ENCODE results near the gene PLD1. TPM values are rescaled to one million over a fixed set of nuclear protein-coding genes. Genes with fewer than 3 reads are reported as not detected.
A peak's percentile ranks its signal among the peaks of the same experiment; 100 is the strongest.
"Not testable (repeated sequence)": the region's sequence is repeated elsewhere in the genome, so short reads cannot be mapped to it uniquely, and the experiment has no call there.

The PLD1 gene
- total RNA-seq, 2 donors from 2014 or later: 0.32 to 0.89 TPM

DNA sequence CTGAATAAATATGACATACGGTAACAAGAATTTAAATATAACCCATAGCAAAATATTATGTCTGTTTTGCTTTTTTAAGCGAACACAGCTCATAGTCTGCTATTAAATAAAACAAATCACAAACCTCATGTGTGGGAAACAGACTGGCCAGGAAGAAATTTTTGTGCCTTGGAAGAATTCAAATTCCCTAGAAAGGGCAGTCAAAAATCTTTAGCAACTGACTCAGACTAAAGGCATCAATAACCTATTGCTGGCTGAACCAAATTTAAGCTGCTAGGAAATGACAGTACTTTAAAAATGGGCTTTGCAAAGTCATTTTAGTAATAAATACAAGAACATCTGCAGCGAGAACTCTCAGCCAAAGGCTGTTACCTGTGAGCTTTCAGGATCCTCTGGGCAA lies 151.4 kb downstream of the PLD1 start:
- no peak for ATAC-seq
- Mint-ChIP-seq H3K36me3 (no peaks in the 10 kb centered on the region), H3K27ac (no peak overlapping the region), H3K9me3 (no peaks in the 10 kb centered on the region)
- DNase-seq (ENCODE audit: low spot score in 2 of 2): no peak

DNA sequence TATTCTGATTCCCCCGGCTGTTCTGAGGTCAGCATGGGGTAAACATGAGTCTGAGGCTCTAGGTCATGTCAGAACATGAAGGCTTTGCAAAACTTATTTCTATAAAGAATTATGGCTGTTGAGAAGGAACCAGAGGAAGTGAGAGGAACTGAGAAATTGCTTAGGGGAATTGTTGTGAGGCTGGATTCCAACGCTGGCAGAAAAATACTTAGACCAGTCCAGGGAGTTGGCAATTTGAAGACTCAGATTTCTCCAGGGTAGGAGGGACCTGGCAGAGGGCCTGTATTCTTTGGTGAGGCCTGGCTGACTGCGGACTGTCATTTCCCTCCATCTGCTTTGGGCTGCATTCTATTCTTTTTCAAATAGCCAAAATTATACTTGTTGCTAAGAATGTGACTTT lies 155.5 kb downstream of the PLD1 start:
- DNase-seq (ENCODE audit: low spot score in 2 of 2) (no peak), ATAC-seq (no peak)
- Mint-ChIP-seq H3K27ac (no peak overlapping the region), H3K36me3 (no peaks in the 10 kb centered on the region), H3K9me3 (no peaks in the 10 kb centered on the region)

DNA sequence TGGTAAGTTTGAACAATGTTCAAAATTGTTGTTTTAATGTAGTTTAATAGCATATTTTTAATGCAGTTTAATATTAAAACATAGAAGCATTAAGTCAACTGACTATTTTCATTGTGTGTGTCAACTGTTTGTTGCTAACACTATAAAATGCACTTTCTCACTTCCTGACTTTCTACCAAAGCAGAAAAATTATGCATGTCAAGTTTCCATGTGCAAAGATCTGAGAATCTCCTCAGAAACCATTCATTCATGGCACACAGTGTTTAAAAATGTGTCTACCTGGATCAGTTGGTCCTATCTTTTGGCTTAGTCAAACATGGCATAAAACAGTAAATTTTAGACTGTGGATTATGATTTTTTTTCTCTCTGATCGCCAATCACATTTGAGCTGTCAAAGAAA lies 156.0 kb downstream of the PLD1 start:
- Mint-ChIP-seq H3K9me3 (no peaks in the 10 kb centered on the region), H3K27ac (no peak overlapping the region), H3K36me3 (no peaks in the 10 kb centered on the region)
- no peak for DNase-seq (ENCODE audit: low spot score in 2 of 2)
- no peak for ATAC-seq

DNA sequence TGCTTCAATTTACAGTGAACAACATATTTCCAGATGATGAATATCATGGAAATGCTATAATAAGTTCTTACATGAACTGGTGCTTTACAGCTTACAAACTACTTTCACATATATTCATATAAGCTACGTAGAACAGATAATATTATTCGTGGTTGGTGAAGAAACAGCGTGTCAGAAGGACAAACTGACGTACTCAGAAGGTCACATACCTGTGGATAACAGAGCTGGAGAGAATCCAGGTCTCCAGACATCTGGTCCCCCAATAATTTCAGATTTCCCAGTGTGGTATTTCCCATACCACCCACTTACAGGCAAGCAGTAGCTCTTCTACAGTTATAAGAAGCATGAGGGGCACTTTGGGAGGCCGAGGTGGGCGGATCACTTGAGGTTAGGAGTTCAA lies 156.6 kb downstream of the PLD1 start:
- Mint-ChIP-seq H3K9me3 (no peaks in the 10 kb centered on the region), H3K36me3 (no peaks in the 10 kb centered on the region), H3K27ac (no peak overlapping the region)
- ATAC-seq (no peak), DNase-seq (ENCODE audit: low spot score in 2 of 2) (no peak)

DNA sequence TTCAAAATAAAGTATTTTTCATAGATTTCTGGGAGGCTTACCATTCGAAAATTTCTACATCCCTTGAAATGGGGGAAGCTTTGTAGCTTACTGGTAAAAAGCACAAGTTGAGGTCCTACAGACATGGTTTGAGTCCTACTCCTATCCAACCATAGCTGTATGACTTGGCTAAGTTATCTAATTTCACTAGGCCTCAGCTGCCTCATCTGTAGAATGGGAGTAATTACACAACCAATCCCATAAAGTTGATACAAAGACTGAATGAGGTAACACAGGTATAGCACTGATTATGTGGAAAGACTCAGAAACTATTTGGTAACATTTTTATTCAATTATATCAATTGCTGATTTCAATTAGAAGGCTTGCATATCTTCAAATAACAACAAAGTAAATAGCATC lies 157.4 kb downstream of the PLD1 start:
- no peak for DNase-seq (ENCODE audit: low spot score in 2 of 2)
- no peak for ATAC-seq
- Mint-ChIP-seq H3K36me3 (no peaks in the 10 kb centered on the region), H3K9me3 (no peaks in the 10 kb centered on the region), H3K27ac (no peak overlapping the region)

DNA sequence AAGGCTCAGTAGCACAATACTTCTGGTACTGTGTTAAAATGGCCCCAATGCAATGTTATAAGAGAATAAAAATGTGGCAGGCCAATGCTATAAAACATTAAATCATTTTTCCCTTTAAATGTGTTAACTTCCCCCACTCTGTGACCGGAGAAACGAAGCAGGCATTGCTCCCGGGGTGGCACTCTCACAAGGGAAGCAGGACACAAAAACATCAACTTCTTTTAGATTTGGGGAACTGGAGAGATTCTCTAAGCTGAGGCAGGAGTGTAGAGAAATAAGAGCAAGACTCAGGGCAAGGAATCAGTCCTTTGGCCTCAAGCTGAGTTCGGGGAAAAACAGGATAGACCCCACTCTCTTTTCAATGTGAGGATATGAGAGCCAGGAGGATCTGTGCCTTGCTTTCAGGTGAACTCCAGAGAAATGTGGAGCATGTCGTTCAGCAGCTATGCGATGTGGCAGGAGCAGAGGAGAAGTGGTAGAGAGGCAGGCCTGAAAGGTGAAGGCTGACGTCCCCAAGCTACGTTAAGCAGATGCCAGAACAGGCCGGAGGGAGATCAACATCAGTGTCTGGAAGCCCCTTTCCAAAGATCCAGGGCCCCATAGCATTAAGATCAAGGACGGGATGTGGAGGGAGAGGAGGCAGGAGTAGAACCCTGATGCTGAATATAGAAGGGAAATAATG lies 160.2 kb downstream of the PLD1 start:
- ATAC-seq: no peak
- Mint-ChIP-seq H3K27ac (no peak overlapping the region), H3K9me3 (no peaks in the 10 kb centered on the region), H3K36me3 (no peaks in the 10 kb centered on the region)
- no peak for DNase-seq (ENCODE audit: low spot score in 2 of 2)

DNA sequence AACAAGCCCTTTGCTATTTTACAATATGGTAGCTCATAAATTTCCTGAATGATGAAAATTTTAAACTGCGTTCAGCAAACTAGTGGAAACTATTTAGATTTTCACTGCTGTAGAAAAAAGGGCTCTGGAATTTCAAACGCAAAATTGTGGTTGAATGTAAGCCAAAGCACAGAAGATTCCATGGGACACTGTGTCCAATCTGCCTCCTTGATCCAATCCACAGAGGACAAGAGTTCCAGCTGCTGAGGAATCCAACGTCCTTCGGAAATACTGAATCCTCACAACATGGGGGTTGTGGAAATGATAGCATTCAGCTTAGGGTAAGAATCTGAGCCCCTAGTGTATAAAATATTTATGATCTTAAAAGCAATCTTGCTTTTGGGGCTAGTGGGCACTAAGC lies 161.0 kb downstream of the PLD1 start:
- Mint-ChIP-seq H3K9me3 (no peaks in the 10 kb centered on the region), H3K36me3 (no peaks in the 10 kb centered on the region), H3K27ac (no peak overlapping the region)
- DNase-seq (ENCODE audit: low spot score in 2 of 2) (no peak), ATAC-seq (no peak)

DNA sequence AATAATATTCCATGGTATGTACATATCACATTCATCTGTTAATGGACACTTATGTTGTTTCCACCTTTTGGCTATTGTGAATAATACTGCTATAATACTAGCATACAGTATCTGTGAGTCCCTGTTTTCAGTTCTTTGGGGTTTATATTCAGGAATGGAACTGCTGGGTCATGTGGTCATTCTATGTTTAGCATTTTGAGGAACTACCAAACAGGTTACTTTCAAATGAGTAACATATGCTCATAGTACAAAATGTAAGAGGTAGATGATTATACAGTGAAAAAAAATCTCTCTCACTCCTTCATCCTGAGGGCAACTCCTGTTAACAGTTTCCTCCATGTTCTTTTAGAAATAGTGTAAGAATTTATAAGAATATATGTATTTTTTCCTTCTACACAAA lies 162.2 kb downstream of the PLD1 start:
- no peak for DNase-seq (ENCODE audit: low spot score in 2 of 2)
- no peak for ATAC-seq
- Mint-ChIP-seq H3K36me3 (no peaks in the 10 kb centered on the region), H3K9me3 (no peaks in the 10 kb centered on the region), H3K27ac (no peak overlapping the region)

DNA sequence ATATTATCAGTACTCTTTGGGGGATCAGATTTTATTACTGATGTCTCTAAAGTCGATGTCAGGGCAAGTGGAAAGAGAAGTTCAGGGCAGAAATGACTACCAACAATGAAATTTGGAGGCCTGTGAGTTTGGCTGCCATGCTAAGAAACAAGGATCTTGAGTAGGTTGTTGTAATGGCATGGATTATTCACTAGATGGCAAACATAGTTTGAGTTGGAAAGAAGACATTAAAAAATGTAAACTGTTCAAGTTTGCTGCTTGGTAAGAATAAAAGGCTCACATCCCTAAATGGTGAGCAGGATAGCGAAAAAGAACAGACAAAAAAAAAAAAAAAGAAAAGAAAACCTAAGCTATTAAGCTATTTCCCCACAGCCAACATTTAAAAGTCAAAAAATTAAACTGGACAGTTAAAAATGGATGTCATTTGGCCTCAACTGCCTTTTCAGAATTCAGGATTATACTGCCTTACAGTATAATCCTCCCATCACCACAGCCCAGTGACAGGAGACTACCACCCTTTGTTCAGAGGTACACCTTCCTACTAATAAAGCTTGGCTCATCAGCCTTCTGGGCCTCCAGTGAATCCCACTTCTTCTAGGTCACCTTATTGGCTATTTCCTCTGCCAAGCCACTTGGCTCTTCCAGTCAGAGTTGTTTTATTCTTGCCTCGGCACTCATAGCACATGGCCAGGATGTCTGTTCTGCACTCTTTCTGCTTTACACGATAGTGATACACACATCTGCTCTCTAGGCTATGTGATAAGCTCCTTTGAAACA lies 163.7 kb downstream of the PLD1 start:
- ATAC-seq (peak in 1 of 2 donors; percentile 41), DNase-seq (ENCODE audit: low spot score in 2 of 2) (no peak)
- Mint-ChIP-seq H3K9me3 (no peaks in the 10 kb centered on the region), H3K36me3 (no peaks in the 10 kb centered on the region), H3K27ac (no peak overlapping the region)

DNA sequence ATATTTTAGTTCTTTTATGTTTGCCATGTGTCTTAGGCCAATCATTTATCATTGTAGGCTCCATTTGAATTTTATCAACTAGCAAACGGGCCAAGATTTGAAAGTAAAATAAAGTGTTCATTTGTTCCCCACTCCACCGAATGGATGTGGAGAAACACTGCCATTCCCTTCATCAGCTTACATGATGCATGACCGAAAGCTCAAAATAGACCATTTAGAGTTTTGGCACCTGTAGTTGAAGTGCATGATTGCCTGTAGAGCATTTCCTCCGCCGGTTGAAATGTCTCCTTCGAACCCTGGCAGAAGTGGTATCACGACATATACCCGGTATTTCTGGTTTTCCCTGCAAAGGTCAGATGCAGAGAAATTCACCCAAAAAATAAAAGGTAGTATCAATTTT lies 165.6 kb downstream of the PLD1 start:
- H3K27ac Mint-ChIP-seq: no peak overlapping the region
- ATAC-seq (no peak), DNase-seq (ENCODE audit: low spot score in 2 of 2) (no peak)
- no peaks in the 10 kb centered on the region for H3K9me3 Mint-ChIP-seq
- no peaks in the 10 kb centered on the region for H3K36me3 Mint-ChIP-seq

DNA sequence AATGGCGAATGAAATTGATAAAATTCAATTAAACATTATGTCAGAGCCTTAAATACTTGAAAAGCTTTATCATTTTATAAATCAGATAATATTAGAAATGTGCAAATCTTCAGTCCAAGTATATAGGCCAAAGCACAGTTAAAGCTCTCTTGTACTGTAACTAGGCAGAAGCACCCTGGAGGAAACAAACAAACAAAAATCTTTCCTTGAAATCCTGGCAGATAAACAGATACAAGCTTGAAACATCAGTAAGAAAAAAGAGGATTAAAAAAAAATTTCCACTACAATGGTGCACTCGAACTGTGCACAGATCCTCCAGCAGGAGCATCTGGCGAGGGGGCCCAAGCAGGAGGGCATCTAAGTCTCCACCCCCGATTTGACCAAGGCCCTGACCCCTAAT lies 166.6 kb downstream of the PLD1 start:
- Mint-ChIP-seq H3K36me3 (no peaks in the 10 kb centered on the region), H3K27ac (no peak overlapping the region), H3K9me3 (no peaks in the 10 kb centered on the region)
- no peak for DNase-seq (ENCODE audit: low spot score in 2 of 2)
- no peak for ATAC-seq

DNA sequence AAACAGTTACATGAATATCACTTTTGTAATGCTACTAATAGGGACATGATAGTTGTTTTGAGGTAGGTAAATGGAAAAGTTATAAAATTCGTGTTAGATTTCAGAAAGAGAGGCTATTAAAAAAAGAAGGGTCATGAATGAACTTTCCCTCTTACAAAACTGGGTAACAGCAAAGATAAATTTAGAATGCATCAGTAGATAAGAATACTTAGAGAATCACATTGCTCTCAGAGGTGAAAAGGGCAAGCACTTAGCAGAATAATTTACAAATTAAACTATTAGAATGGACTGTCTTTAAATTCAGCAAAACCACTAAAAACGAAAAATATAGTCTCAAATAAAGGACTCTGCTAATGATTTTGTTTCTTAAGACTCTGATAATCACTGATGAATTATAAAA lies 167.2 kb downstream of the PLD1 start:
- H3K9me3 Mint-ChIP-seq: no peaks in the 10 kb centered on the region
- H3K36me3 Mint-ChIP-seq: no peaks in the 10 kb centered on the region
- no peak overlapping the region for H3K27ac Mint-ChIP-seq
- DNase-seq (ENCODE audit: low spot score in 2 of 2): no peak
- no peak for ATAC-seq

DNA sequence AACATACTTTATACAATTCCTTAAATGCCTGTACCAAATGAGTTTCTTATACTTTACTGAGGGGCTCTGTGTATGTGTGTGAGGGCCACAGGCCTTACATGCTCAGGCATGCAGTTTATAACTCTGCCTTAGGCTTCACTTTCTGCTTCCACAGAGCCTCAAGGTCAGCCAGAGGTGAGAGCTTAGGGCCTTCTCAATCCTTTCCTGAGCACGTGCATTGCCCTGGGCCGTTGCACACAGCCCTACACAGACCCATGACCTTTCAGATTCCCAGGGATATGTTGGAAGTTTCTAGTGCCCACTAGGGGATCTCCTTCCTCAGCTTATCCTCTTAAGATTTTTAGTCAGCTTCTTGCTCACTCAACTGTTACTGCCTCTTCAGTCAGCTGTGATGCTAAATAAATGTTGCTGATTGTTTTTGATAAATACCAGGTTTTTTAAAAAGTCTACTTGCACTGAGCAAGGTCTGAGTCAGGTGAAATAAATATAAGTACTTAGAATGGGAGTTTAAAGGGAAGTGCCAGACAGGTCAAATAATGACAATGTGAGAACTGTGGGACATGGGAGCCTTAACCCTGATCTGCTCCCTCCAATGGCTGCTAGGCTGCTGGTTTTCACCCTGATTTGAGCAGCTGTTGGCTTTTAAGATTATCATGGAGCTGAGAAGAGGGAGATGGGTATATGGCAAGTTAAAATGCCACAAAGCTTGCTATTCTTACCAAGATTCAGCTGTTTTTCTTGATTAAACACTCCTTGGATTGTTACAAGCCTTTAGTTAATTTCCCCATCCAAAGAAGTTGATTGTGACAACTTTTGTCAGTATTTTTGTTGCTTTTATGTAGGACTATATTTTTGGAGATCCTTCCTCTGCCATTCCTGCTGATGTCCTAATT lies 169.5 kb downstream of the PLD1 start:
- H3K36me3 Mint-ChIP-seq: no peaks in the 10 kb centered on the region
- H3K27ac Mint-ChIP-seq: no peak overlapping the region
- peak in 1 of 2 donors; percentile 28 for ATAC-seq
- no peaks in the 10 kb centered on the region for H3K9me3 Mint-ChIP-seq
- no peak for DNase-seq (ENCODE audit: low spot score in 2 of 2)

DNA sequence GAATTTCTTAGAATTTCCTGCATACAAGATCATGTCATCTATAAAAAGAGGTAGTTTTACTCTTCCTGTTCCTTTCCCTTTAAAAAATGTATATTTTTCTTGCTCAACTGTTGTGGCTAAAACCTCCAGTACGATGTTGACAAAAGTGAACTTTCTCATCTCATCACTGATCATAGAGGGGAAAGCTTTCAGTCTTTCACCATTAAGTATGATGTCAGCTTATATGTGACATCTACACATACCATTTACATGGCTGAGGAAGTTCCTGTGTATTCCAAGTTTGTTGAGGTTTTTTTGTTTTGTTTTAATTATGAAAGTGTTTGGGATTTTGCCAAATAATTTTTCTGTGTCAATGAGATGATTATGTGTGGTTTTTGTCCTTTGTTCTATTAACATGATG lies 173.6 kb downstream of the PLD1 start:
- H3K27ac Mint-ChIP-seq: no peak overlapping the region
- no peaks in the 10 kb centered on the region for H3K9me3 Mint-ChIP-seq
- peak in 1 of 2 donors; percentile 34 for ATAC-seq
- DNase-seq (ENCODE audit: low spot score in 2 of 2): no peak
- no peaks in the 10 kb centered on the region for H3K36me3 Mint-ChIP-seq

DNA sequence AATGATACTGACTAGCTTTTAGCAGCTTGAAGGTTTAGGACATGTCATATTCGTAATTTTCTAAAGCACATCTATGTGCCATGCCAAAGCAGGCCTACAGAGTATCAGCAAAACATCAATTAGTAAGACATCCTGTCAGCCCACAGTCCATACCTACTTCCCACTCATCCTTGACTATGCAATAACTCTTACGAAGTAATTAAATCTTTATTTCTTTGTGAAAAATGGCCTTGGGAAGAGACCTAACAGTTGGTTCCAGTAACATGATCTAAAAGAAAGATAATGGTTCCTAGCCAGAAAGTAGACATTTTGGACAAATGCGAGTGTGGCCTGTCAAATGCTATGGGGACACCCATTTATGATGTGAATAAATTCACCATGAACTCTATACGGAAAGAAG lies 177.5 kb downstream of the PLD1 start:
- ATAC-seq (no peak), DNase-seq (ENCODE audit: low spot score in 2 of 2) (no peak)
- H3K27ac Mint-ChIP-seq: no peak overlapping the region
- H3K36me3 Mint-ChIP-seq: no peaks in the 10 kb centered on the region
- H3K9me3 Mint-ChIP-seq: no peaks in the 10 kb centered on the region

DNA sequence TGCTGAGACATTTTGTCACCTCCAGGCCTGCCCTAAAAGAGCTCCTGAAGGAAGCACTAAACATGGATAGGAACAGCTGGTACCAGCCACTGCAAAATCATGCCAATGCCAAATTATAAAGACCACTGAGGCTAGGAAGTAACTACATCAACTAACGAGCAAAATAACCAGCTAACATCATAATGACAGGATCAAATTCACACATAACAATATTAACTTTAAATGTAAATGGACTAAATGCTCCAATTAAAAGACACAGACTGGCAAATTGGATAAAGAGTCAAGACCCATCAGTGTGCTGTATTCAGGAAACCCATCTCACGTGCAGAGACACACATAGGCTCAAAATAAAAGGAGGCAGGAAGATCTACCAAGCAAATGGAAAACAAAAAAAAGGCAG lies 183.5 kb downstream of the PLD1 start:
- peaks cover 6 to 10% of the 10 kb centered on the region in 2 donors for H3K36me3 Mint-ChIP-seq
- H3K27ac Mint-ChIP-seq: not testable (repeated sequence)

DNA sequence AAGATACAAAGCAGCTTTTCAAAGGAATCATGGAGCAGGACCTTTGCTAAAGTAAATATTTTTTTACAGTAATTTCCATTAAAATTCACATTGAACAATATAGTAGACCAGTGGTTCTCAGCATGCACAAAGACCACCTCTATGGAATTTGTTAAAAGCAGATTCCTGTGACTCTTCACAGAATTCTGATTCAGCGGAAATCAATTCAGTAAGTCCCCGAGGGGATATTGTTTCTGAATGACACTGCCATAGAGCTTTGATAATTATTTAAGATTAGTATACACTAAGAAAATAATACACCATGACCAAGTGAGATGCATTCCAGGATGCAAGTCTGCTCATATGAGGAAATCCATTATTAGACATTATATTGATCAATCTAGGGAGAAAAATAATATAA lies 188.2 kb downstream of the PLD1 start:
- ATAC-seq (no peak), DNase-seq (ENCODE audit: low spot score in 2 of 2) (no peak)
- Mint-ChIP-seq H3K36me3 (peaks cover 6 to 10% of the 10 kb centered on the region in 2 donors), H3K27ac (no peak overlapping the region), H3K9me3 (peaks cover 5 to 8% of the 10 kb centered on the region in 2 donors)

More for the DNA sequence above, 183.5 kb downstream of the PLD1 start:
- not testable (repeated sequence) for ATAC-seq; H3K9me3 Mint-ChIP-seq; DNase-seq (ENCODE audit: low spot score in 2 of 2)
